ENCODE results near the gene ZFP1.
A peak's percentile ranks its signal among the peaks of the same experiment; 100 is the strongest.

Gene ZFP1

GRCh38 chr16:75107505-75107904 is 40.8 kb upstream of the ZFP1 start:
- peaks cover 53% of the 10 kb centered on the region for H3K4me1 ChIP-seq (ENCODE audit: control insufficient read depth, insufficient read depth, low read length)
- no peak overlapping the region for H3K4me2 ChIP-seq (ENCODE audit: low read length)
- no peaks in the 10 kb centered on the region for H3K9me3 ChIP-seq (replicated peaks; ENCODE audit: low read length)
- H3K27me3 ChIP-seq (ENCODE audit: control insufficient read depth, insufficient read depth, low read length) = no peaks in the 10 kb centered on the region
- H3K4me3 ChIP-seq (ENCODE audit: low read length) = no peak overlapping the region
- peaks cover 11% of the 10 kb centered on the region for H3K36me3 ChIP-seq (ENCODE audit: insufficient read depth, low read length)
- no peak overlapping the region for H3K9ac ChIP-seq (ENCODE audit: low read depth, low read length)

GRCh38 chr16:75108792-75109731 is 39.3 kb upstream of the ZFP1 start:
- Histone ChIP-seq H3K4me2 (ENCODE audit: low read length) (peak overlapping the region; percentile 82), H3K4me1 (ENCODE audit: control insufficient read depth, insufficient read depth, low read length) (peaks cover 53% of the 10 kb centered on the region), H3K27me3 (ENCODE audit: control insufficient read depth, insufficient read depth, low read length) (no peaks in the 10 kb centered on the region), H3K9ac (ENCODE audit: low read depth, low read length) (peak overlapping the region; percentile 68), H3K36me3 (ENCODE audit: insufficient read depth, low read length) (peaks cover 9% of the 10 kb centered on the region), H3K4me3 (ENCODE audit: low read length) (peak overlapping the region; percentile 55), H3K9me3 (replicated peaks; ENCODE audit: low read length) (no peaks in the 10 kb centered on the region)

GRCh38 chr16:75109732-75110243 is 38.5 kb upstream of the ZFP1 start:
- Histone ChIP-seq H3K4me3 (ENCODE audit: low read length) (peak overlapping the region; percentile 55), H3K4me1 (ENCODE audit: control insufficient read depth, insufficient read depth, low read length) (peaks cover 53% of the 10 kb centered on the region), H3K4me2 (ENCODE audit: low read length) (peak overlapping the region; percentile 82), H3K9me3 (replicated peaks; ENCODE audit: low read length) (no peaks in the 10 kb centered on the region), H3K27me3 (ENCODE audit: control insufficient read depth, insufficient read depth, low read length) (no peaks in the 10 kb centered on the region), H3K9ac (ENCODE audit: low read depth, low read length) (peak overlapping the region; percentile 68), H3K36me3 (ENCODE audit: insufficient read depth, low read length) (peaks cover 8% of the 10 kb centered on the region)

- peaks cover 45% of the 10 kb centered on the region for H3K4me1 ChIP-seq (ENCODE audit: control insufficient read depth, insufficient read depth, low read length)
- peaks cover 8% of the 10 kb centered on the region for H3K36me3 ChIP-seq (ENCODE audit: insufficient read depth, low read length)
- H3K4me3 ChIP-seq (ENCODE audit: low read length) = peak overlapping the region; percentile 55
- no peaks in the 10 kb centered on the region for H3K9me3 ChIP-seq (replicated peaks; ENCODE audit: low read length)
- H3K27me3 ChIP-seq (ENCODE audit: control insufficient read depth, insufficient read depth, low read length) = no peaks in the 10 kb centered on the region
- H3K4me2 ChIP-seq (ENCODE audit: low read length) = peak overlapping the region; percentile 82
- H3K9ac ChIP-seq (ENCODE audit: low read depth, low read length) = peak overlapping the region; percentile 68
Measured at GRCh38 chr16:75110637-75111513, 37.4 kb upstream of the ZFP1 start.

GRCh38 chr16:75111514-75111940 is 36.8 kb upstream of the ZFP1 start:
- Histone ChIP-seq H3K9ac (ENCODE audit: low read depth, low read length) (no peak overlapping the region), H3K4me2 (ENCODE audit: low read length) (peak overlapping the region; percentile 82), H3K4me3 (ENCODE audit: low read length) (no peak overlapping the region)

GRCh38 chr16:75111961-75112733 is 36.2 kb upstream of the ZFP1 start:
- Histone ChIP-seq H3K4me3 (ENCODE audit: low read length) (no peak overlapping the region), H3K4me1 (ENCODE audit: control insufficient read depth, insufficient read depth, low read length) (peaks cover 46% of the 10 kb centered on the region), H3K36me3 (ENCODE audit: insufficient read depth, low read length) (no peaks in the 10 kb centered on the region), H3K4me2 (ENCODE audit: low read length) (no peak overlapping the region), H3K9ac (ENCODE audit: low read depth, low read length) (no peak overlapping the region), H3K27me3 (ENCODE audit: control insufficient read depth, insufficient read depth, low read length) (no peaks in the 10 kb centered on the region), H3K9me3 (replicated peaks; ENCODE audit: low read length) (no peaks in the 10 kb centered on the region)

More at GRCh38 chr16:75111514-75111940, 36.8 kb upstream of the ZFP1 start:
- no peaks in the 10 kb centered on the region for H3K9me3 ChIP-seq (replicated peaks; ENCODE audit: low read length)
- H3K27me3 ChIP-seq (ENCODE audit: control insufficient read depth, insufficient read depth, low read length) = no peaks in the 10 kb centered on the region
- peaks cover 48% of the 10 kb centered on the region for H3K4me1 ChIP-seq (ENCODE audit: control insufficient read depth, insufficient read depth, low read length)
- H3K36me3 ChIP-seq (ENCODE audit: insufficient read depth, low read length) = peaks cover 3% of the 10 kb centered on the region

GRCh38 chr16:75112734-75113491 is 35.4 kb upstream of the ZFP1 start:
- H3K9me3 ChIP-seq (replicated peaks; ENCODE audit: low read length) = no peaks in the 10 kb centered on the region
- H3K4me2 ChIP-seq (ENCODE audit: low read length) = no peak overlapping the region
- H3K27me3 ChIP-seq (ENCODE audit: control insufficient read depth, insufficient read depth, low read length) = no peaks in the 10 kb centered on the region
- no peak overlapping the region for H3K9ac ChIP-seq (ENCODE audit: low read depth, low read length)
- no peaks in the 10 kb centered on the region for H3K36me3 ChIP-seq (ENCODE audit: insufficient read depth, low read length)
- H3K4me3 ChIP-seq (ENCODE audit: low read length) = no peak overlapping the region
- peaks cover 41% of the 10 kb centered on the region for H3K4me1 ChIP-seq (ENCODE audit: control insufficient read depth, insufficient read depth, low read length)

- H3K9me3 ChIP-seq (replicated peaks; ENCODE audit: low read length) = no peaks in the 10 kb centered on the region
- H3K9ac ChIP-seq (ENCODE audit: low read depth, low read length) = no peak overlapping the region
- peaks cover 3% of the 10 kb centered on the region for H3K27me3 ChIP-seq (ENCODE audit: control insufficient read depth, insufficient read depth, low read length)
- no peak overlapping the region for H3K4me2 ChIP-seq (ENCODE audit: low read length)
- no peaks in the 10 kb centered on the region for H3K36me3 ChIP-seq (ENCODE audit: insufficient read depth, low read length)
- peaks cover 34% of the 10 kb centered on the region for H3K4me1 ChIP-seq (ENCODE audit: control insufficient read depth, insufficient read depth, low read length)
- H3K4me3 ChIP-seq (ENCODE audit: low read length) = no peak overlapping the region
Measured at GRCh38 chr16:75113541-75114121, 34.7 kb upstream of the ZFP1 start.

- H3K27me3 ChIP-seq (ENCODE audit: control insufficient read depth, insufficient read depth, low read length) = peaks cover 3% of the 10 kb centered on the region
- peaks cover 27% of the 10 kb centered on the region for H3K4me1 ChIP-seq (ENCODE audit: control insufficient read depth, insufficient read depth, low read length)
- H3K36me3 ChIP-seq (ENCODE audit: insufficient read depth, low read length) = no peaks in the 10 kb centered on the region
- no peak overlapping the region for H3K4me3 ChIP-seq (ENCODE audit: low read length)
- no peak overlapping the region for H3K4me2 ChIP-seq (ENCODE audit: low read length)
- H3K9ac ChIP-seq (ENCODE audit: low read depth, low read length) = no peak overlapping the region
- no peaks in the 10 kb centered on the region for H3K9me3 ChIP-seq (replicated peaks; ENCODE audit: low read length)
Measured at GRCh38 chr16:75114179-75114945, 34.0 kb upstream of the ZFP1 start.

Measured in skeletal muscle satellite cell (primary cell).